Neural progenitor cell (in vitro differentiated cells): Measurements from ENCODE around the gene GRN.

Experiments used
- EZH2 ChIP-seq: fragments of 200-600 bp; sonication (generic); IDR thresholded peaks from 2 replicates; pipeline ENCODE4 v1.6.1; 2017; ENCODE audit warnings: antibody characterized with exemption, mild to moderate bottlenecking, moderate library complexity
- TF ChIP-seq, protein P1 (sequence below): fragments of 200-600 bp; sonication (generic); IDR thresholded peaks from 2 replicates; pipeline ENCODE4 v1.5.1; 2017; ENCODE audit warnings: antibody characterized with exemption, mild to moderate bottlenecking

DNA sequence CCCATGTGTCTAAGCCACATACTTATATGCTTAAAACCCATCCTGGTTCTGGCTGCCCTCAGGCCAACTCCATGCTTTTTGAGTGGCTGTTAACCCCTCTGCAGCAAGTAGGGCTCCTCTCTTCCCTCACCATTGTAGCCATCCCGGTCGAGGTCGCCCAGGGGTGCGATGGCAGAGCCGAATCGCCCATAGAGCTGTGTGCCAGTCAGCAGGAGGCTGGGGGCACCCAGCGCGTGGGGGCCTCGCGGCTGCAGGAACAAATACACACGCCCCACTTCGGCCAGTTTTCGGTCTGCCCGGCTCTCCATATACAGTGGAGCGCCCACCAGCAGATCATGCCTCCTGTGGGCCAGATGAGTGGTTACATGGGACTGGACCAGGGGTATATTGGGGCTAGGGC is 38.3 kb downstream of the GRN start:
- TF ChIP-seq EZH2, result no peak
- TF ChIP-seq, protein P1, sequence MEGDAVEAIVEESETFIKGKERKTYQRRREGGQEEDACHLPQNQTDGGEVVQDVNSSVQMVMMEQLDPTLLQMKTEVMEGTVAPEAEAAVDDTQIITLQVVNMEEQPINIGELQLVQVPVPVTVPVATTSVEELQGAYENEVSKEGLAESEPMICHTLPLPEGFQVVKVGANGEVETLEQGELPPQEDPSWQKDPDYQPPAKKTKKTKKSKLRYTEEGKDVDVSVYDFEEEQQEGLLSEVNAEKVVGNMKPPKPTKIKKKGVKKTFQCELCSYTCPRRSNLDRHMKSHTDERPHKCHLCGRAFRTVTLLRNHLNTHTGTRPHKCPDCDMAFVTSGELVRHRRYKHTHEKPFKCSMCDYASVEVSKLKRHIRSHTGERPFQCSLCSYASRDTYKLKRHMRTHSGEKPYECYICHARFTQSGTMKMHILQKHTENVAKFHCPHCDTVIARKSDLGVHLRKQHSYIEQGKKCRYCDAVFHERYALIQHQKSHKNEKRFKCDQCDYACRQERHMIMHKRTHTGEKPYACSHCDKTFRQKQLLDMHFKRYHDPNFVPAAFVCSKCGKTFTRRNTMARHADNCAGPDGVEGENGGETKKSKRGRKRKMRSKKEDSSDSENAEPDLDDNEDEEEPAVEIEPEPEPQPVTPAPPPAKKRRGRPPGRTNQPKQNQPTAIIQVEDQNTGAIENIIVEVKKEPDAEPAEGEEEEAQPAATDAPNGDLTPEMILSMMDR, result no peak
